Measurements from ENCODE around the gene PARVB.

GRCh38 chr22:44199164-44199563 is 175.1 kb downstream of the PARVB start:
- no peak for TF ChIP-seq CTCF (IDR thresholded peaks at IDR 0.05; ENCODE audit: low read depth, low read length)
- no peak for TF ChIP-seq EZH2phosphoT487 (IDR thresholded peaks at IDR 0.05; ENCODE audit: low read depth)
